CD8-positive, alpha-beta memory T cell (primary cell): ENCODE results near the gene PLA2G2F. TPM values are rescaled to one million over a fixed set of nuclear protein-coding genes. Genes with fewer than 3 reads are reported as not detected.
"Not testable (repeated sequence)": the region's sequence is repeated elsewhere in the genome, so short reads cannot be mapped to it uniquely, and the experiment has no call there.

Experiments used
- CTCF ChIA-PET: fragments of 350-600 bp; sonication (Branson Sonifier 250); formaldehyde crosslinking; loops from one replicate; lab custom pipeline; 2021; ENCODE audit warnings: antibody characterized with exemption; lab: Charles Lee
- POLR2A ChIA-PET: fragments of 350-600 bp; sonication (Branson Sonifier 250); formaldehyde crosslinking; loops from one replicate; lab custom pipeline; 2021; ENCODE audit warnings: antibody characterized with exemption; lab: Charles Lee
- DNase-seq, 5 donors: peaks; one replicate each; pipeline versions ENCODE4 v3.0.0 to v3.0.0-alpha.2; 2020 to 2022; ENCODE audit warnings: mixed read lengths in 1 of 5
- H3K27ac ChIP-seq: one replicate; pipeline ENCODE4 v1.7.0; 2013; ENCODE audit warnings: low read depth, mild to moderate bottlenecking, low read length, moderate library complexity
- H3K27me3 ChIP-seq: 2 replicates; pipeline ENCODE4 v1.7.0; 2013; ENCODE audit warnings: low read length, mild to moderate bottlenecking; ENCODE audit not compliant: insufficient read depth, poor library complexity, severe bottlenecking
- H3K36me3 ChIP-seq: 2 replicates; pipeline ENCODE4 v1.7.0; 2013; ENCODE audit warnings: mild to moderate bottlenecking, low read length, moderate library complexity; ENCODE audit not compliant: insufficient read depth
- H3K4me1 ChIP-seq: 2 replicates; pipeline ENCODE4 v1.7.0; 2013; ENCODE audit warnings: mild to moderate bottlenecking, low read length, moderate library complexity; ENCODE audit not compliant: insufficient read depth
- H3K4me3 ChIP-seq: 2 replicates; pipeline ENCODE4 v1.7.0; 2013; ENCODE audit warnings: mild to moderate bottlenecking, low read length
- H3K9me3 ChIP-seq: 2 replicates; pipeline ENCODE4 v1.7.0; 2013; ENCODE audit warnings: mild to moderate bottlenecking, low read length
- H3K27ac Mint-ChIP-seq, 8 donors: one replicate each; pipeline ENCODE4 v1.8.0; 2020 to 2021; ENCODE audit warnings: mixed read lengths in 8 of 8, mild to moderate bottlenecking in 6 of 8, inconsistent platforms in 3 of 8, moderate library complexity in 3 of 8
- H3K27me3 Mint-ChIP-seq, 2 donors: one replicate each; pipeline ENCODE4 v1.8.0; 2020 to 2021; ENCODE audit warnings: mixed read lengths in 2 of 2, mild to moderate bottlenecking in 1 of 2, moderate library complexity in 1 of 2
- H3K36me3 Mint-ChIP-seq, 3 donors: one replicate each; pipeline ENCODE4 v1.8.0; 2020 to 2021; ENCODE audit warnings: mixed read lengths in 3 of 3, inconsistent platforms in 1 of 3, mild to moderate bottlenecking in 1 of 3
- H3K4me1 Mint-ChIP-seq, 3 donors: one replicate each; pipeline ENCODE4 v1.8.0; 2020 to 2021; ENCODE audit warnings: mixed read lengths in 3 of 3, inconsistent platforms in 1 of 3, mild to moderate bottlenecking in 1 of 3
- H3K4me3 Mint-ChIP-seq, 7 donors: one replicate each; pipeline ENCODE4 v1.8.0; 2020 to 2021; ENCODE audit warnings: mixed read lengths in 7 of 7, mild to moderate bottlenecking in 6 of 7, moderate library complexity in 4 of 7, inconsistent platforms in 2 of 7
- H3K9me3 Mint-ChIP-seq, 5 donors: one replicate each; pipeline ENCODE4 v1.8.0; 2020 to 2022; ENCODE audit warnings: mixed read lengths in 5 of 5, mild to moderate bottlenecking in 3 of 5, moderate library complexity in 2 of 5, inconsistent platforms in 1 of 5
- polyA plus RNA-seq: library from polyadenylated mRNA; unstranded; fragments of 300-500 nt; fragmentation: Illumina TruSeq; gene quantifications from one replicate; pipeline ENCODE4 v1.2.3, GENCODE V29; 2021
- total RNA-seq, 2 experiments: library from RNA; stranded (reverse); gene quantifications; one replicate each; pipeline ENCODE4 v1.2.3, GENCODE V29; 2021

Gene PLA2G2F
- total and polyA plus RNA-seq, 3 experiments from 2014 or later = not detected

- CTCF ChIA-PET, POLR2A ChIA-PET, H3K36me3 Mint-ChIP-seq, H3K4me3 Mint-ChIP-seq, H3K9me3 ChIP-seq, H3K27me3 ChIP-seq, H3K27ac ChIP-seq, H3K4me1 ChIP-seq, H3K27ac Mint-ChIP-seq, H3K4me3 ChIP-seq, H3K4me1 Mint-ChIP-seq, H3K36me3 ChIP-seq: not testable (repeated sequence)
- Mint-ChIP-seq H3K9me3 (peaks cover 0 to 13% (median 3%) of the 10 kb centered on the region in 5 donors), H3K27me3 (peaks cover 4 to 11% of the 10 kb centered on the region in 2 donors)
- peak in 1 of 5 donors; percentile 15 for DNase-seq
Observed at GRCh38 chr1:20130518-20130917, 8.6 kb upstream of the PLA2G2F start.

GRCh38 chr1:20134995-20135394 is 4.1 kb upstream of the PLA2G2F start:
- DNase-seq = no peak
- Mint-ChIP-seq H3K36me3 (no peaks in the 10 kb centered on the region), H3K9me3 (peaks cover 0 to 6% (median 0%) of the 10 kb centered on the region in 5 donors), H3K4me1 (no peaks in the 10 kb centered on the region), H3K4me3 (no peak overlapping the region), H3K27ac (no peak overlapping the region), H3K27me3 (peaks cover 5 to 28% of the 10 kb centered on the region in 2 donors)
- POLR2A ChIA-PET = no interaction called here
- H3K27me3 ChIP-seq = no peaks in the 10 kb centered on the region
- H3K27ac ChIP-seq = no peak overlapping the region
- no peaks in the 10 kb centered on the region for H3K36me3 ChIP-seq
- H3K4me1 ChIP-seq = no peaks in the 10 kb centered on the region
- CTCF ChIA-PET = no interaction called here
- H3K4me3 ChIP-seq = no peak overlapping the region
- H3K9me3 ChIP-seq = no peaks in the 10 kb centered on the region

- H3K4me3 Mint-ChIP-seq = no peak overlapping the region
- Histone ChIP-seq H3K9me3 (no peaks in the 10 kb centered on the region), H3K27me3 (no peaks in the 10 kb centered on the region), H3K4me1 (no peaks in the 10 kb centered on the region), H3K36me3 (no peaks in the 10 kb centered on the region), H3K27ac (no peak overlapping the region), H3K4me3 (no peak overlapping the region)
- peaks cover 0 to 2% (median 0%) of the 10 kb centered on the region in 5 donors for H3K9me3 Mint-ChIP-seq
- no peak overlapping the region for H3K27ac Mint-ChIP-seq
- H3K36me3 Mint-ChIP-seq = no peaks in the 10 kb centered on the region
- ChIA-PET CTCF (no interaction called here), POLR2A (no interaction called here)
- peaks cover 5 to 37% of the 10 kb centered on the region in 2 donors for H3K27me3 Mint-ChIP-seq
- no peaks in the 10 kb centered on the region for H3K4me1 Mint-ChIP-seq
- no peak for DNase-seq
Observed at GRCh38 chr1:20136249-20136648, 2.9 kb upstream of the PLA2G2F start.

- no peak overlapping the region for H3K27ac Mint-ChIP-seq
- no peaks in the 10 kb centered on the region for H3K4me1 ChIP-seq
- POLR2A ChIA-PET = no interaction called here
- no peak overlapping the region for H3K27ac ChIP-seq
- no peak overlapping the region for H3K4me3 ChIP-seq
- H3K9me3 Mint-ChIP-seq = no peaks in the 10 kb centered on the region
- H3K27me3 Mint-ChIP-seq = peaks cover 3 to 37% of the 10 kb centered on the region in 2 donors
- H3K4me3 Mint-ChIP-seq = no peak overlapping the region
- DNase-seq = peak in 1 of 5 donors; percentile 28
- H3K27me3 ChIP-seq = no peaks in the 10 kb centered on the region
- no peaks in the 10 kb centered on the region for H3K4me1 Mint-ChIP-seq
- CTCF ChIA-PET = no interaction called here
- no peaks in the 10 kb centered on the region for H3K9me3 ChIP-seq
- no peaks in the 10 kb centered on the region for H3K36me3 Mint-ChIP-seq
- H3K36me3 ChIP-seq = no peaks in the 10 kb centered on the region
Observed at GRCh38 chr1:20137055-20137454, 2.1 kb upstream of the PLA2G2F start.

- no peak overlapping the region for H3K4me3 Mint-ChIP-seq
- peaks cover 3 to 34% of the 10 kb centered on the region in 2 donors for H3K27me3 Mint-ChIP-seq
- no peaks in the 10 kb centered on the region for H3K9me3 Mint-ChIP-seq
- no peaks in the 10 kb centered on the region for H3K4me1 ChIP-seq
- no peaks in the 10 kb centered on the region for H3K36me3 ChIP-seq
- no peaks in the 10 kb centered on the region for H3K9me3 ChIP-seq
- no peaks in the 10 kb centered on the region for H3K36me3 Mint-ChIP-seq
- ChIA-PET POLR2A (no interaction called here), CTCF (no interaction called here)
- H3K27me3 ChIP-seq = no peaks in the 10 kb centered on the region
- H3K27ac ChIP-seq = no peak overlapping the region
- H3K27ac Mint-ChIP-seq = no peak overlapping the region
- no peak overlapping the region for H3K4me3 ChIP-seq
- DNase-seq = no peak
- no peaks in the 10 kb centered on the region for H3K4me1 Mint-ChIP-seq
Observed at GRCh38 chr1:20137604-20138003, 1.5 kb upstream of the PLA2G2F start.

- DNase-seq = no peak
- Histone ChIP-seq H3K36me3 (no peaks in the 10 kb centered on the region), H3K27ac (no peak overlapping the region), H3K4me3 (no peak overlapping the region), H3K4me1 (no peaks in the 10 kb centered on the region), H3K9me3 (no peaks in the 10 kb centered on the region), H3K27me3 (no peaks in the 10 kb centered on the region)
- H3K27ac Mint-ChIP-seq = no peak overlapping the region
- no peaks in the 10 kb centered on the region for H3K4me1 Mint-ChIP-seq
- CTCF ChIA-PET = no interaction called here
- POLR2A ChIA-PET = no interaction called here
- no peaks in the 10 kb centered on the region for H3K36me3 Mint-ChIP-seq
- H3K27me3 Mint-ChIP-seq = peaks cover 3 to 34% of the 10 kb centered on the region in 2 donors
- H3K4me3 Mint-ChIP-seq = no peak overlapping the region
- H3K9me3 Mint-ChIP-seq = no peaks in the 10 kb centered on the region
Observed at GRCh38 chr1:20138346-20138745, 777 bp upstream of the PLA2G2F start.

- Histone ChIP-seq H3K4me3 (no peak overlapping the region), H3K4me1 (no peaks in the 10 kb centered on the region), H3K36me3 (no peaks in the 10 kb centered on the region), H3K9me3 (no peaks in the 10 kb centered on the region), H3K27me3 (no peaks in the 10 kb centered on the region), H3K27ac (no peak overlapping the region)
- Mint-ChIP-seq H3K27me3 (peaks cover 4 to 31% of the 10 kb centered on the region in 2 donors), H3K4me1 (no peaks in the 10 kb centered on the region), H3K4me3 (no peak overlapping the region), H3K9me3 (no peaks in the 10 kb centered on the region), H3K27ac (no peak overlapping the region), H3K36me3 (no peaks in the 10 kb centered on the region)
- POLR2A ChIA-PET = no interaction called here
- peak in 1 of 5 donors; percentile 26 for DNase-seq
- CTCF ChIA-PET = no interaction called here
Observed at GRCh38 chr1:20139776-20140612, 871 bp downstream of the PLA2G2F start.

- DNase-seq = peak in 1 of 5 donors; percentile 8
- Mint-ChIP-seq H3K27me3 (peaks cover 4 to 27% of the 10 kb centered on the region in 2 donors), H3K27ac (peak overlapping the region in 1 of 8 donors; percentile 61), H3K9me3 (no peaks in the 10 kb centered on the region), H3K36me3 (no peaks in the 10 kb centered on the region), H3K4me3 (no peak overlapping the region), H3K4me1 (no peaks in the 10 kb centered on the region)
- H3K4me1 ChIP-seq = no peaks in the 10 kb centered on the region
- no peaks in the 10 kb centered on the region for H3K9me3 ChIP-seq
- no peak overlapping the region for H3K4me3 ChIP-seq
- H3K36me3 ChIP-seq = no peaks in the 10 kb centered on the region
- CTCF ChIA-PET = no interaction called here
- H3K27me3 ChIP-seq = no peaks in the 10 kb centered on the region
- POLR2A ChIA-PET = no interaction called here
- H3K27ac ChIP-seq = no peak overlapping the region
Observed at GRCh38 chr1:20141001-20141400, 1.9 kb downstream of the PLA2G2F start.
